H9 (cell line): ENCODE data around the gene NKD2. TPM values are rescaled to one million over a fixed set of nuclear protein-coding genes. Genes with fewer than 3 reads are reported as not detected.

Experiments used
- DNase-seq: peaks from one replicate; pipeline ENCODE4 v3.0.0-alpha.2; 2017
- H2AFZ ChIP-seq: one replicate; pipeline ENCODE4 v1.6.1; 2013; ENCODE audit warnings: mild to moderate bottlenecking, low read length, control low read depth, moderate library complexity
- H2AK5ac ChIP-seq: 2 replicates; pipeline ENCODE4 v1.6.1; 2013; ENCODE audit warnings: low read length, control low read depth, mixed read lengths; ENCODE audit not compliant: insufficient read length
- H2BK120ac ChIP-seq: one replicate; pipeline ENCODE4 v1.6.1; 2013; ENCODE audit warnings: low read depth, mild to moderate bottlenecking, low read length, control low read depth, inconsistent platforms; ENCODE audit not compliant: poor library complexity, severe bottlenecking
- H2BK12ac ChIP-seq: 2 replicates; pipeline ENCODE4 v1.6.1; 2013; ENCODE audit warnings: low read length, control low read depth, mixed read lengths, low read depth; ENCODE audit not compliant: insufficient read length
- H2BK15ac ChIP-seq: 2 replicates; pipeline ENCODE4 v1.6.1; 2013; ENCODE audit warnings: low read depth, low read length, control low read depth
- H2BK20ac ChIP-seq: one replicate; pipeline ENCODE4 v1.6.1; 2013; ENCODE audit warnings: low read depth, mild to moderate bottlenecking, low read length, control low read depth, inconsistent platforms; ENCODE audit not compliant: poor library complexity, severe bottlenecking
- H2BK5ac ChIP-seq: 2 replicates; pipeline ENCODE4 v1.6.1; 2013; ENCODE audit warnings: low read length, control low read depth, mixed read lengths; ENCODE audit not compliant: insufficient read length
- H3K14ac ChIP-seq: 2 replicates; pipeline ENCODE4 v1.6.1; 2013; ENCODE audit warnings: low read length, control low read depth; ENCODE audit not compliant: insufficient read depth
- H3K18ac ChIP-seq: 2 replicates; pipeline ENCODE4 v1.6.1; 2013; ENCODE audit warnings: low read depth, mild to moderate bottlenecking, mixed read lengths, low read length, control low read depth; ENCODE audit not compliant: insufficient read length
- H3K23ac ChIP-seq: 2 replicates; pipeline ENCODE4 v1.6.1; 2013; ENCODE audit warnings: low read length, control low read depth, mixed read lengths, low read depth; ENCODE audit not compliant: insufficient read length
- H3K23me2 ChIP-seq: 2 replicates; pipeline ENCODE4 v1.6.1; 2013; ENCODE audit warnings: low read depth, mild to moderate bottlenecking, mixed read lengths, low read length, control low read depth; ENCODE audit not compliant: insufficient read length, poor library complexity, severe bottlenecking
- H3K27ac ChIP-seq: 2 replicates; pipeline ENCODE4 v1.5.1; 2013; ENCODE audit warnings: low read length, control low read depth, mixed read lengths, low read depth; ENCODE audit not compliant: insufficient read length
- H3K27me3 ChIP-seq: 2 replicates; pipeline ENCODE4 v1.6.1; 2013; ENCODE audit warnings: low read length, control low read depth, inconsistent platforms; ENCODE audit not compliant: insufficient read depth
- H3K4ac ChIP-seq: 2 replicates; pipeline ENCODE4 v1.6.1; 2013; ENCODE audit warnings: low read depth, mild to moderate bottlenecking, control low read depth, inconsistent platforms, low read length, moderate library complexity
- H3K4me1 ChIP-seq: 2 replicates; pipeline ENCODE4 v1.6.1; 2013; ENCODE audit warnings: low read length, control low read depth, inconsistent platforms; ENCODE audit not compliant: insufficient read depth
- H3K4me2 ChIP-seq: 2 replicates; pipeline ENCODE4 v1.6.1; 2013; ENCODE audit warnings: low read length, control low read depth, mixed read lengths; ENCODE audit not compliant: insufficient read length, insufficient read depth
- H3K56ac ChIP-seq: 2 replicates; pipeline ENCODE4 v1.6.1; 2013; ENCODE audit warnings: low read depth, mild to moderate bottlenecking, mixed read lengths, low read length, control low read depth; ENCODE audit not compliant: insufficient read length
- H3K79me1 ChIP-seq: 2 replicates; pipeline ENCODE4 v1.6.1; 2013; ENCODE audit warnings: low read depth, mild to moderate bottlenecking, moderate library complexity, low read length, control low read depth, inconsistent platforms; ENCODE audit not compliant: insufficient read depth, poor library complexity, severe bottlenecking
- H3K79me2 ChIP-seq: 2 replicates; pipeline ENCODE4 v1.6.1; 2013; ENCODE audit warnings: low read length, control low read depth, inconsistent platforms; ENCODE audit not compliant: insufficient read depth
- H3K9ac ChIP-seq: 2 replicates; pipeline ENCODE4 v1.6.1; 2013; ENCODE audit warnings: low read length, control low read depth, mixed read lengths; ENCODE audit not compliant: insufficient read length; ENCODE audit errors: extremely low read depth
- H3K9me3 ChIP-seq: one replicate; pipeline ENCODE4 v1.6.1; 2013; ENCODE audit warnings: low read depth, low read length, inconsistent platforms; ENCODE audit not compliant: control insufficient read depth
- H3T11ph ChIP-seq: one replicate; pipeline ENCODE4 v1.6.1; 2013; ENCODE audit warnings: mild to moderate bottlenecking, low read length, control low read depth, inconsistent platforms
- H4K20me1 ChIP-seq: one replicate; pipeline ENCODE4 v1.6.1; 2013; ENCODE audit not compliant: control insufficient read depth, insufficient read length, insufficient read depth
- H4K5ac ChIP-seq: 2 replicates; pipeline ENCODE4 v1.6.1; 2013; ENCODE audit warnings: low read depth, mild to moderate bottlenecking, mixed read lengths, low read length, control low read depth; ENCODE audit not compliant: insufficient read length
- H4K8ac ChIP-seq: replicated peaks from 2 replicates; pipeline ENCODE4 v1.6.1; 2013; ENCODE audit warnings: low read length, control low read depth, mixed read lengths, low read depth; ENCODE audit not compliant: insufficient read length
- H4K91ac ChIP-seq: 2 replicates; pipeline ENCODE4 v1.6.1; 2013; ENCODE audit warnings: low read depth, mild to moderate bottlenecking, moderate library complexity, mixed read lengths, low read length, control low read depth; ENCODE audit not compliant: insufficient read length
- H3K27ac Mint-ChIP-seq, 3 experiments: 2 replicates in 2 of 3; 3 replicates in 1 of 3; pipeline ENCODE4 v1.8.0; 2020 to 2021; ENCODE audit warnings: mixed read lengths in 3 of 3, mild to moderate bottlenecking in 1 of 3, moderate library complexity in 1 of 3
- H3K27me3 Mint-ChIP-seq: 2 replicates; pipeline ENCODE4 v1.8.0; 2021; ENCODE audit warnings: low read depth, mild to moderate bottlenecking, moderate library complexity, mixed read lengths
- H3K36me3 Mint-ChIP-seq, 3 experiments: 2 replicates in 2 of 3; 3 replicates in 1 of 3; pipeline ENCODE4 v1.8.0; 2020 to 2021; ENCODE audit warnings: low read depth in 3 of 3, mixed read lengths in 3 of 3; ENCODE audit not compliant: insufficient read depth in 1 of 3
- H3K4me1 Mint-ChIP-seq, 2 experiments: 2 replicates each; pipeline ENCODE4 v1.8.0; 2020; ENCODE audit warnings: mixed read lengths in 2 of 2
- H3K4me3 Mint-ChIP-seq, 2 experiments: 2 replicates in 1 of 2; 3 replicates in 1 of 2; pipeline ENCODE4 v1.8.0; 2020 to 2021; ENCODE audit warnings: mild to moderate bottlenecking in 2 of 2, mixed read lengths in 2 of 2, moderate library complexity in 1 of 2
- H3K9me3 Mint-ChIP-seq, 2 experiments: 2 replicates in 1 of 2; 3 replicates in 1 of 2; pipeline ENCODE4 v1.8.0; 2020; ENCODE audit warnings: mild to moderate bottlenecking in 2 of 2, mixed read lengths in 2 of 2, moderate library complexity in 1 of 2
- CTCF ChIP-seq: fragments of 200-600 bp; sonication (generic); conservative IDR thresholded peaks from 3 replicates; pipeline ENCODE4 v1.8.0; 2021; ENCODE audit warnings: antibody characterized with exemption, mild to moderate bottlenecking
- WGBS: extraction: QIAGEN DNeasy Blood & Tissue Kit; methylation state at CpG from one replicate; pipeline ENCODE4 v1.1.7; 2013; ENCODE audit warnings: missing lambda C conversion rate, low lambda C conversion rate, mixed read lengths; ENCODE audit not compliant: insufficient read length; ENCODE audit errors: extremely low coverage; 5-methylcytosine and 5-hydroxymethylcytosine counted together
- total RNA-seq: library from RNA; stranded (reverse); gene quantifications from 2 replicates; pipeline ENCODE4 v1.2.1, GENCODE V29; 2021

Gene NKD2
- total RNA-seq, 1 experiment from 2014 or later, result 7.3 TPM

GRCh38 chr5:1047332-1047965 is 38.8 kb downstream of the NKD2 start:
- Mint-ChIP-seq H3K36me3 (peaks cover 3 to 32% (median 5%) of the 10 kb centered on the region in 3 experiments; a peak in 5 of 7 replicates), H3K27me3 (peaks cover 5% of the 10 kb centered on the region), H3K9me3 (peaks cover 49 to 52% of the 10 kb centered on the region in 2 experiments), H3K4me1 (no peaks in the 10 kb centered on the region), H3K4me3 (no peak overlapping the region; a peak in 1 of 5 replicates), H3K27ac (peak overlapping the region in 1 of 3 experiments; percentile 26; a peak in 1 of 7 replicates)
- H3K23me2 ChIP-seq, result no peaks in the 10 kb centered on the region
- DNase-seq, result no peak
- H3T11ph ChIP-seq, result no peak overlapping the region
- H3K79me2 ChIP-seq, result no peaks in the 10 kb centered on the region
- no peak overlapping the region for H3K18ac ChIP-seq
- H3K14ac ChIP-seq, result no peak overlapping the region
- no peak overlapping the region for H2BK15ac ChIP-seq
- no peak overlapping the region for H2BK12ac ChIP-seq
- TF ChIP-seq CTCF, result no peak
- H3K4ac ChIP-seq, result no peak overlapping the region
- H3K4me1 ChIP-seq, result no peaks in the 10 kb centered on the region
- H2AFZ ChIP-seq, result no peak overlapping the region
- no peak overlapping the region for H2BK120ac ChIP-seq
- H2BK5ac ChIP-seq, result no peak overlapping the region
- no peaks in the 10 kb centered on the region for H3K27me3 ChIP-seq
- no peak overlapping the region for H2AK5ac ChIP-seq
- H2BK20ac ChIP-seq, result no peak overlapping the region
- H3K79me1 ChIP-seq, result no peaks in the 10 kb centered on the region
- no peak overlapping the region for H4K8ac ChIP-seq
- no peak overlapping the region for H4K91ac ChIP-seq
- H3K56ac ChIP-seq, result no peak overlapping the region
- no peak overlapping the region for H3K9ac ChIP-seq
- H3K9me3 ChIP-seq, result peaks cover 4% of the 10 kb centered on the region
- H3K27ac ChIP-seq, result no peak overlapping the region
- H4K5ac ChIP-seq, result no peak overlapping the region
- peaks cover 3% of the 10 kb centered on the region for H4K20me1 ChIP-seq
- no peak overlapping the region for H3K23ac ChIP-seq
- H3K4me2 ChIP-seq, result no peak overlapping the region
- 100% methylated on average over 11 of the region's 11 CpGs for WGBS
